PC-9 (cell line): ENCODE results near the gene CFAP410. TPM values are rescaled to one million over a fixed set of nuclear protein-coding genes. Genes with fewer than 3 reads are reported as not detected.

ENCODE experiments used
- BruUV-seq: library from RNA; stranded (reverse); fragments of 400-500 nt; replicated peaks from 2 replicates; lab custom pipeline; 2021; lab: Mats Ljungman, UMichigan
- CTCF ChIA-PET: fragments of 300-600 bp; sonication (Branson Sonifier 250); formaldehyde crosslinking; loops from one replicate; lab custom pipeline; 2022; ENCODE audit warnings: antibody characterized with exemption; lab: Charles Lee
- POLR2A ChIA-PET: fragments of 300-600 bp; sonication (Branson Sonifier 250); formaldehyde crosslinking; loops from one replicate; lab custom pipeline; 2022; ENCODE audit warnings: antibody characterized with exemption; ENCODE audit not compliant: unreplicated experiment; lab: Charles Lee
- DNase-seq, 2 experiments: peaks; one replicate each; pipeline versions ENCODE4 v3.0.0 to v3.0.0-alpha.2; 2015 to 2022; ENCODE audit warnings: mixed read lengths in 1 of 2
- H2AFZ ChIP-seq: fragments of 200-600 bp; sonication (generic); 2 replicates; pipeline ENCODE4 v1.8.1; 2017; ENCODE audit warnings: antibody characterized with exemption
- H3F3A ChIP-seq: fragments of 200-600 bp; sonication (generic); 2 replicates; pipeline ENCODE4 v1.8.1; 2017; ENCODE audit warnings: antibody characterized with exemption, mild to moderate bottlenecking, low read depth; ENCODE audit not compliant: insufficient read depth
- H3K27ac ChIP-seq: fragments of 200-600 bp; sonication (generic); 2 replicates; pipeline ENCODE4 v1.6.1; 2016; ENCODE audit warnings: mixed run types
- H3K27me3 ChIP-seq: fragments of 200-600 bp; sonication (generic); 2 replicates; pipeline ENCODE4 v1.6.1; 2016; ENCODE audit warnings: low read depth, mixed run types; ENCODE audit not compliant: insufficient read depth
- H3K36me3 ChIP-seq: fragments of 200-600 bp; sonication (generic); 2 replicates; pipeline ENCODE4 v1.6.1; 2016; ENCODE audit warnings: low read depth, mixed run types
- H3K4me1 ChIP-seq: fragments of 200-600 bp; sonication (generic); replicated peaks from 2 replicates; pipeline ENCODE4 v1.6.1; 2016; ENCODE audit warnings: mixed run types; ENCODE audit not compliant: insufficient read depth
- H3K4me2 ChIP-seq: fragments of 200-600 bp; sonication (generic); 2 replicates; pipeline ENCODE4 v1.6.1; 2017; ENCODE audit warnings: mixed run types
- H3K4me3 ChIP-seq: fragments of 200-600 bp; sonication (generic); 2 replicates; pipeline ENCODE4 v1.6.1; 2016; ENCODE audit warnings: mixed run types
- H3K79me2 ChIP-seq: fragments of 200-600 bp; sonication (generic); 2 replicates; pipeline ENCODE4 v1.6.1; 2017; ENCODE audit warnings: low read depth, mixed run types
- H3K9me2 ChIP-seq: fragments of 200-600 bp; sonication (generic); 2 replicates; pipeline ENCODE4 v1.8.1; 2017; ENCODE audit warnings: mild to moderate bottlenecking; ENCODE audit not compliant: insufficient read depth
- H3K9me3 ChIP-seq: fragments of 200-600 bp; sonication (generic); 2 replicates; pipeline ENCODE4 v1.8.1; 2016; ENCODE audit warnings: low read depth; ENCODE audit not compliant: insufficient read depth
- H4K20me1 ChIP-seq: fragments of 200-600 bp; sonication (generic); 2 replicates; pipeline ENCODE4 v1.8.1; 2017; ENCODE audit not compliant: insufficient read depth
- EZH2 ChIP-seq: fragments of 200-600 bp; sonication (generic); IDR thresholded peaks from 2 replicates; pipeline ENCODE4 v1.8.0; 2017; ENCODE audit warnings: antibody characterized with exemption, low read depth
- intact Hi-C: fragments of 100-400 bp; cut with micrococcal nuclease; formaldehyde crosslinking; loops from one replicate; pipeline ENCODE4 v1.10.0; 2022; ENCODE audit not compliant: unreplicated experiment
- total RNA-seq: library from RNA; stranded (reverse); gene quantifications from 2 replicates; pipeline ENCODE4 v1.2.3, GENCODE V29; 2021
- TF ChIP-seq, protein P1 (sequence below): fragments of 200-600 bp; sonication (generic); conservative IDR thresholded peaks from 2 replicates; pipeline ENCODE4 v1.6.1; 2017; ENCODE audit warnings: mixed run types, antibody characterized with exemption, mild to moderate bottlenecking, moderate library complexity

Gene CFAP410
- total RNA-seq, 1 experiment from 2014 or later: 12.5 TPM

DNA sequence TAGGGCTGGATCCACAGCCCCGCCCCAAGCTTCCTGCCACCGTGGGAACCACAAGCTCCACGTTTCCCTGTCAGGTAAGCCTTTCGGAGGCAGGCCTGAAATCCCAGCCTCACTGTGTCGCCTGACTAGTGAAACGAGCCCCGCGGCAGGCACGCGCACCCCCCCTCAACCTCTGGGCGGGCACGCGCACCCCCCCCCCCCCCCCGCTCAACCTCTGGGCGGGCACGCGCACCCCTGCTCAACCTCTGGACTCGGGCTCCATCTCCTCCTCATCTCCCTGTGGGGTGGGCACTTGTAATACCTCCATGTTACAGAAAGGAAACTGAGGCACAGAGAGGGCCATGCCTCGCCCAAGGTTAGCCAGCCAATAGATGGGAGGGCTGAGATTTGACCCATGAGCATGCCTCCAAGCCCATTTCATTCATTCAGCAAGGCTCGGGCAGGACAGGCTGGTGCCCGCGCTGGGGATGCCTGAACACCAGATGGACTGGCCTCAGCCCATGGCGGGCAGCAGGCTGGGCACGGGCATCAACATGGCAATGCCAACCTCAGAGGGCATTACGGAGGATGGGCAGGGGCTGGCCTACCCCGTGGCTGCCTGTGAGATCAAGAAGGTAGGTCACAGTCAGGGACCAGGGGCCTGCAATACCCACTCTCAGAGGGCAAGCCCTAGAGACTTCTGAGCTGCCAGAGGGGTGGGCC, 4.7 kb downstream of the CFAP410 start:
- intact Hi-C loops: no loop called here
- no TSS peak for BruUV-seq
- H3K4me3 ChIP-seq: no peak overlapping the region

DNA sequence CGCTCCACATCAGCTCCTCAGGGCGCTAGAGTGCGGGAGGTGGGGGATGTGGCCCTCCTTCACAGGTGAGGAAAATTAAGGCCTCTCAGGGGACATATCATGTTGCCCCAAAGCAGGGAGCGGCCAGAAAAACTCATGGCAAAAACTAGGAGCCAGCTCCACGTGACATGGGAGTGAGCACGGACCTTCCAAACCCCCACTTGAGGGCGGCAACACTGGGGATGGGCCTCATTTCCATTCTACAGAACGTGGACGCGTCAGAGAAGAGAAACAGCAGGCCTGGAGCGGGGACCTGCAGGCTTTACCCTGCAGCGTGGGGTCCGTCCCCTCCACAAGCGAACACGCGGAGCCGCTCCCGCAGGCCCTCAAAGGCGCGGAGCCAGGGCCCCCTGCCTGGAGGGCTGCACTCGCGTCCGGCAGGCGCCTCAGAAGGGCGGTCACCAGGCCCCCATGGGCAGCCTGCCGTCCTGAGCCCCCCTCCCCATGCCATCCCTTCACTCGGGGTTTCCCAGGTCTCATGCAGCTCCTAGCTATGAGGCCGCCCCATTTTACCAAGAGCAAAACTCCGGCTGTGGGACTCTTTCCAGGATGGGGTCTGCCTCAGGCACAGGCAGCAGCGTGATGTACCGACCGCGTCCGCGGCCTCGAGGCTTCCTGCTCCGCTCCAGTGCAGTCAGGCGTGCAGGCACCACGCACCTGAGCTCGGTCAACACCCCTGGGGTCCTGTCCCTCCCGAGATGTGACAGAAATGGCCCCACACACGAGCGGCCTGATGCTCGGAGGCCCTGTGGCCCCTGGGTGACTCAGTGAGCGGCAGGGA, 5.5 kb downstream of the CFAP410 start:
- BruUV-seq: no TSS peak
- peaks cover 16% of the 10 kb centered on the region; the same call in 1 of the 2 replicates for H3F3A ChIP-seq
- CTCF ChIA-PET: no interaction called here
- H3K9me3 ChIP-seq: no peaks in the 10 kb centered on the region
- H3K79me2 ChIP-seq: no peaks in the 10 kb centered on the region
- H3K4me1 ChIP-seq: peaks cover 4% of the 10 kb centered on the region; the same call in 1 of the 2 replicates
- intact Hi-C loops: no loop called here
- H3K9me2 ChIP-seq: no peaks in the 10 kb centered on the region
- H3K27ac ChIP-seq: no peak overlapping the region
- no peak for TF ChIP-seq EZH2
- TF ChIP-seq, protein P1, sequence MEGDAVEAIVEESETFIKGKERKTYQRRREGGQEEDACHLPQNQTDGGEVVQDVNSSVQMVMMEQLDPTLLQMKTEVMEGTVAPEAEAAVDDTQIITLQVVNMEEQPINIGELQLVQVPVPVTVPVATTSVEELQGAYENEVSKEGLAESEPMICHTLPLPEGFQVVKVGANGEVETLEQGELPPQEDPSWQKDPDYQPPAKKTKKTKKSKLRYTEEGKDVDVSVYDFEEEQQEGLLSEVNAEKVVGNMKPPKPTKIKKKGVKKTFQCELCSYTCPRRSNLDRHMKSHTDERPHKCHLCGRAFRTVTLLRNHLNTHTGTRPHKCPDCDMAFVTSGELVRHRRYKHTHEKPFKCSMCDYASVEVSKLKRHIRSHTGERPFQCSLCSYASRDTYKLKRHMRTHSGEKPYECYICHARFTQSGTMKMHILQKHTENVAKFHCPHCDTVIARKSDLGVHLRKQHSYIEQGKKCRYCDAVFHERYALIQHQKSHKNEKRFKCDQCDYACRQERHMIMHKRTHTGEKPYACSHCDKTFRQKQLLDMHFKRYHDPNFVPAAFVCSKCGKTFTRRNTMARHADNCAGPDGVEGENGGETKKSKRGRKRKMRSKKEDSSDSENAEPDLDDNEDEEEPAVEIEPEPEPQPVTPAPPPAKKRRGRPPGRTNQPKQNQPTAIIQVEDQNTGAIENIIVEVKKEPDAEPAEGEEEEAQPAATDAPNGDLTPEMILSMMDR: no peak
- no peaks in the 10 kb centered on the region for H3K36me3 ChIP-seq
- H3K4me2 ChIP-seq: no peak overlapping the region
- no peaks in the 10 kb centered on the region for H4K20me1 ChIP-seq
- DNase-seq: no peak
- no peak overlapping the region for H2AFZ ChIP-seq
- no peaks in the 10 kb centered on the region for H3K27me3 ChIP-seq
- POLR2A ChIA-PET: no interaction called here
- H3K4me3 ChIP-seq: no peak overlapping the region

More for the DNA sequence above, 4.7 kb downstream of the CFAP410 start:
- CTCF ChIA-PET: no interaction called here
- no peaks in the 10 kb centered on the region for H3K9me3 ChIP-seq
- H3K27ac ChIP-seq: no peak overlapping the region
- H3K79me2 ChIP-seq: no peaks in the 10 kb centered on the region
- no peak overlapping the region for H3K4me2 ChIP-seq
- H4K20me1 ChIP-seq: no peaks in the 10 kb centered on the region
- H2AFZ ChIP-seq: no peak overlapping the region
- TF ChIP-seq, protein P1: no peak
- H3K9me2 ChIP-seq: no peaks in the 10 kb centered on the region
- peaks cover 17% of the 10 kb centered on the region for H3F3A ChIP-seq
- POLR2A ChIA-PET: interaction anchor here (0.6 kb wide), 1 partner anchor 45 kb away, joined by 3 read pairs; no protein-coding TSS in a partner anchor
- H3K4me1 ChIP-seq: peaks cover 4% of the 10 kb centered on the region; the same call in 1 of the 2 replicates
- H3K27me3 ChIP-seq: no peaks in the 10 kb centered on the region
- DNase-seq: no peak
- no peaks in the 10 kb centered on the region for H3K36me3 ChIP-seq

DNA sequence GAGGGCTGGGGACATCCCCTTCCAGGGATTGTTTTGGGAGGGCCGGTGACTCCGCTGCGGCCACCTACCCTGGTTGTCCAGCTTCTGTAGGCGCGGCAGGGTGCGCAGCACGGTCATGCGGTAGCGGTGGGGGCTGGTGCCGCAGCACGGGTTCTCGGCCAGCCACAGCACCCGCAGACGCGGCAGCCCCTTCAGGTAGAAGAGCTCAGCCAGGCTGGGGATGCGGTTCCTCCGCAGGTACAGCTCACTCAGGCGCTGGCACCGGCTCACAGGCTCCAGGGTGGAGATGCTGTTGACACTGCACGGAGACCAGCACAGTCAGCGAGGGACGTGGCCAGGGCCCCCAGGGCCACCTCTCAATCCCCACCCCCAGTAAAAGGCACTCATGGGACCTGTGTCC, 6.2 kb downstream of the CFAP410 start:
- Histone ChIP-seq H3K4me2 (no peak overlapping the region), H4K20me1 (no peaks in the 10 kb centered on the region), H3K36me3 (no peaks in the 10 kb centered on the region), H3F3A (peaks cover 11% of the 10 kb centered on the region; the same call in 1 of the 2 replicates), H2AFZ (no peak overlapping the region), H3K27ac (no peak overlapping the region), H3K79me2 (no peaks in the 10 kb centered on the region), H3K27me3 (no peaks in the 10 kb centered on the region), H3K9me3 (no peaks in the 10 kb centered on the region), H3K4me3 (no peak overlapping the region), H3K4me1 (peaks cover 3% of the 10 kb centered on the region; the same call in 1 of the 2 replicates), H3K9me2 (no peaks in the 10 kb centered on the region)
- no peak for DNase-seq
- BruUV-seq: no TSS peak
- POLR2A ChIA-PET: no interaction called here
- no peak for TF ChIP-seq EZH2
- TF ChIP-seq, protein P1: no peak
- CTCF ChIA-PET: no interaction called here
- intact Hi-C loops: no loop called here
